Caki2 (cell line): ENCODE measurements around the gene MCEMP1. TPM values are rescaled to one million over a fixed set of nuclear protein-coding genes. Genes with fewer than 3 reads are reported as not detected.

Experiments used
- DNase-seq: peaks from one replicate; pipeline ENCODE4 v3.0.0-alpha.2; 2015; ENCODE audit warnings: low read depth
- in situ Hi-C: cut with HindIII; loops from 2 replicates; pipeline ENCODE4 v1.10.0; 2016; ENCODE audit warnings: low sequenced_read_pairs, low pct_unique_long_range_greater_than_20kb, mixed read lengths
- total RNA-seq: library from RNA; depleted of rRNA; stranded (reverse); fragments of >200 nt; shearing (Covaris generic); gene quantifications from 2 replicates; pipeline ENCODE4 v1.2.3, GENCODE V29; 2014; ENCODE audit warnings: low replicate concordance

The MCEMP1 gene
- total RNA-seq, 1 experiment from 2014 or later = not detected

GRCh38 chr19:7685546-7686445, 8.9 kb downstream of the MCEMP1 start:
- DNase-seq = no peak
- in situ Hi-C loops = no loop called here

GRCh38 chr19:7687177-7687576, 10.3 kb downstream of the MCEMP1 start:
- in situ Hi-C loops = no loop called here

GRCh38 chr19:7689165-7689564, 12.3 kb downstream of the MCEMP1 start:
- no peak for DNase-seq
- in situ Hi-C loops = no loop called here

More at GRCh38 chr19:7687177-7687576, 10.3 kb downstream of the MCEMP1 start:
- DNase-seq = no peak

GRCh38 chr19:7690779-7691258, 13.9 kb downstream of the MCEMP1 start:
- DNase-seq = no peak
- in situ Hi-C loops = no loop called here

- in situ Hi-C loops = no loop called here
- DNase-seq = no peak
These were observed 14.6 kb downstream of the MCEMP1 start for GRCh38 chr19:7691497-7691896.

GRCh38 chr19:7692417-7693088, 15.7 kb downstream of the MCEMP1 start:
- no peak for DNase-seq
- in situ Hi-C loops = no loop called here

- no peak for DNase-seq
- in situ Hi-C loops = no loop called here
These were observed 17.6 kb downstream of the MCEMP1 start for GRCh38 chr19:7694499-7694898.

- DNase-seq = no peak
- in situ Hi-C loops = no loop called here
These were observed 20.9 kb downstream of the MCEMP1 start for GRCh38 chr19:7697721-7698287.

- in situ Hi-C loops = no loop called here
- no peak for DNase-seq
These were observed 21.7 kb downstream of the MCEMP1 start for GRCh38 chr19:7698583-7698982.

- in situ Hi-C loops = no loop called here
These were observed 22.1 kb downstream of the MCEMP1 start for GRCh38 chr19:7699003-7699402.

GRCh38 chr19:7699417-7700401, 22.8 kb downstream of the MCEMP1 start:
- in situ Hi-C loops = no loop called here
- DNase-seq = peak; percentile 8

More at GRCh38 chr19:7699003-7699402, 22.1 kb downstream of the MCEMP1 start:
- DNase-seq = no peak

GRCh38 chr19:7701049-7701653, 24.3 kb downstream of the MCEMP1 start:
- in situ Hi-C loops = no loop called here

GRCh38 chr19:7701654-7702457, 25.0 kb downstream of the MCEMP1 start, which contains the start of gene FCER2:
Gene FCER2 (minus strand): TSS chr19:7702131. CDS start chr19:7699760, 2,371 bp downstream.
- DNase-seq = no peak
- in situ Hi-C loops = no loop called here

More at GRCh38 chr19:7701049-7701653, 24.3 kb downstream of the MCEMP1 start:
- no peak for DNase-seq

GRCh38 chr19:7703332-7703731, 26.4 kb downstream of the MCEMP1 start:
- no peak for DNase-seq
- in situ Hi-C loops = no loop called here

GRCh38 chr19:7704280-7705060, 27.6 kb downstream of the MCEMP1 start:
- in situ Hi-C loops = no loop called here
- no peak for DNase-seq
